Measurements from ENCODE around the gene GJC2.

Gene GJC2

GRCh38 chr1:228197555-228198147 lies 47.9 kb downstream of the GJC2 start:
- DNase-seq, result no peak

DNA sequence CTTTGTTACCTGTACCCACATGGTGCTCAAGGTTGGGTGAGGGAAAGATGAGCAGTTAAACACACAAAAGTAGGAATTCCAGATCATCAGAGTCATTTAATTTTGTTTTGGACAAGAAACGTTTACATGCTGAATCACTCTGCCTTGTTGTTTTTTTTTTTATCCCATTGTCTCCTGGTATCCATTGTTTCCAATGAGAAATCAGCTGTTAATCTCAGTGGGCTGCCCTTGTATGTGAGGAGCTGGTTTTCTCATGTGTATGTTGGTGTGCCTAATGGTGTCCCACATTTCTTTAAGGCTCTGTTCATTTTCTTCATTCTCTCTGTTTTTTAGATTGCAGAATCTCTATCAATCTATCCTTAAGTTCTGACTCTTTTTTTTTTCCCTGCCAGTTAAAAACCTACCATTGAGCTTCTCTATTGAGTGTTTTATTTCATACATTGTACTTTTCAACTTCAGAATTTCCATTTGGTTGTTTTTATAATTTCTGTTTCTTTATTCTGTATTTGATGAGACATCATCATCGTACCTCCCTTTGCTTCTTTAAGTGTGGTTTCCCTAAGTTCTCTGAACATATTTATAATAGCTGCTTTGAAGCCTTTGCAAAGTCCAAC lies 49.4 kb downstream of the GJC2 start:
- DNase-seq, result no peak

GRCh38 chr1:228204958-228205357 lies 55.2 kb downstream of the GJC2 start:
- DNase-seq, result no peak

- DNase-seq, result no peak
Measured at GRCh38 chr1:228205526-228206436, 56.1 kb downstream of the GJC2 start.

- DNase-seq, result no peak
Measured at GRCh38 chr1:228206582-228207351, 57.0 kb downstream of the GJC2 start.

DNA sequence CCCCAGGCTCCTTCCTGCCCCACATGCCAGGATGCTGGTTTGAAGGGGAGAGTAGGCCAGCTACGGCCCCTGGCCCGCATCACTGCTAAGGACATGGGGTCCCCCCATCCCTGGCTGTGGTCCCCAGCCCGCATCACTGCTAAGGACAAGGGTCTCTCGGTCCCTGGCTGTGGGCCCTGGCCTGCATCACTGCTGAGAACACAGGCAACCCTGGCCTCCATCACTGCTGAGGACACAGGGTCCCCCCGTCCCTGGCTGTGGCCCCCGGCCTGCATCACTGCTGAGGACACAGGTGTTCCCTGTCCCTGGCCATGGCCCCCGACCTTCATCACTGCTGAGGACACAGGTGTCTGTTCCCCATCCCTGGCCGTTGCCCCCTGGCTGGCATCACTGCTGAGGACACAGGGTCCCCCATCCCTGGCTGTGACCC lies 57.7 kb downstream of the GJC2 start:
- no peak for DNase-seq

DNA sequence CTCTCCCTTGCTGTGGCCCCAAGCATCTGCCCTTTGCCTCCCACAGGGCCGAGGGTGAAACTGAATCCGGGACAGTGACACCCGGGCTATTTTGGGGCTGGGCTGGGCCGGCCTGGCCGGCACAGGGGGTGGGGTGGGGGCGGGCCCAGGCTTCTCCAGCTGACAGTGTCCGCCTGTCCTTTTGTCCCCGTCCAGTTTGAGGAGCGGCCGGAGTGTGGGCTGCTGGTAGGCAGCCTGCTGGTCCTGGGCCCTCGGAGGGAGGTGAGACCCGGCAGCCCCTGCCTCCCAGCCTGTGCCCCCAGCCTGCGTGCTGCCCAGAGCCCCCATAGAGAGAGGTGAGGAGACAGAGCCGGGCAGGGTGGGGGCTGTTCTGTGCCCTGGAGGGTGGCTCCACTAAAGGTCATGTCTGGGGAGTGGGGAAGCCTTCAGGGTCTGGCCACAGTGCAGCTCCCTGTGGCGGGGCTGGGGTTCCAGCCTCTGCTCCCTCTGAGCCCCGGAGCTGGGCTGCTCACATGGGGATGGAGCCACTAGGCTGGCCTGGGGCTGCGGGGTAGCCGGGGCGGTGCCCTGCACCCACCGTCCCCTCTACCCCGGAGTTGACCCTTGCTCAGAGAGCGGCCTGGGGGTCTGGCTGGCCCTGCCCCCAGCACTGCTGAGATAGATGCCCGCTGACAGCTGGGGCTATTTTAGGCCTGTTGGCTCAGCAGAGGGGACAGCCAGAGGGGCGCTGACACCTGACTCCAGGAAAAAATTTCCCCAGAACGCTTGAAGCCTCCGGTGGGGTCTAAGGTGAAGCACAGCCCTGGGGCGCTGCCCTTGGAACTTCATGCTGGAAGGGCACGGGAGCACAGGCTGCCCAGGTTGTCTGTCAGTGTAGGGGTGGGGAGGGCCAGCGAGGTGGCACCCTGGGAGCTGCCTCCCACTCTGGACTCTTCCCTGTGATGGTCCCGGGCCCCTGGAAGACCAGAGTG lies 58.4 kb downstream of the GJC2 start, which contains the start of gene OBSCN:
TSS of gene OBSCN (plus strand) at position 194 of the 971 bp plus-strand sequence. CDS start 3,740 bp downstream, outside the sequence.
- DNase-seq, result no peak

GRCh38 chr1:228208831-228209551 lies 59.3 kb downstream of the GJC2 start:
- DNase-seq, result no peak
